ENCODE data around the gene ARHGEF7. TPM values are rescaled to one million over a fixed set of nuclear protein-coding genes. Genes with fewer than 3 reads are reported as not detected.

Gene ARHGEF7
- total RNA-seq, 1 experiment from 2014 or later, result 46.2 TPM

DNA sequence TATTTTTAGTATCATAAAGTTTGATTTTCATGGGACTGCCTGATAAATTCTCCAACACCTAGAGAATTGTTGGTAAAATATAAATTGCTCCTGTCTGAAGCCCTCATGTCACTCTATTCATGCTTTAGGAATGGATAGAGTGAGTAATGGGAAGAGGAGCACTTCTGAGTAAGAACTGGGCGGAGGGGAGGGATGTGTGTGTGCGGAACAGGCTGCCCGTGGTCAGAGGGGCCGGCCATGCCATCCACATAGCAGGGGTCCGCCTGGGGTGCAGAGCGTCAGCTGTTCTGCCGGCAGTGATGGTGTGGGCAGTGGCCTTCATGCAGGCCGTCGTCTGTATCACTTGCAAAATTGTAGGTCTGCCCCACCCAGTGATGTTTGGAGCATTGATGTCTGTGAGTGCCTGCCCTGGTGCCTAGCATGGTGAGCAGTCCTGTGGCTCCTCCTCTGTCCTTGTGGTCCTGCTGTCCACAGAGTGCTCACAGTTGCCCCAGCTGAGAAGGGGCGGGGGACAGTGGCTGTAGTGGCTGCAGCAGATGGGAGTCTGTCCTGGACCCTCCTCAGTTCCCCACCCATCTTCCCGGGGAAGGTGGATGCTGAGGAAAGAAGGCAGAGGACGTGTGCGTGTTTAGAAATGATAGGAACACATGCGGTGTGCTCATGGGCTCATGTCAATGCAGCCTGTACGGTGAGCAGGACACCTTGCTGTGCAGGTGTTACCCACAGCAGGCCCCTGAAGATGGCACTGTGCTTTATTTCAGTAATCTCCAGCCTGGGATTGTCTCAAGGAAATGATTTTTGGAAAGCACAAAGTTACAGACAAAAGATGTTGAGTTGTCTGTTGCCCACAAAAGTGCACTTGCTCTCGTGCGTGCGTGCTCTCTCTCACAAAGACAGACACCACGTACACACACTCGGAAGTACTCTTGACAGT lies 155.9 kb downstream of the ARHGEF7 start:
- BruUV-seq (replicated peaks), result no TSS peak

More for the DNA sequence above, 155.9 kb downstream of the ARHGEF7 start:
- no peak for TF ChIP-seq CEBPB (IDR thresholded peaks at IDR 0.05; ENCODE audit: low read depth)
- TF ChIP-seq POLR2A (IDR thresholded peaks at IDR 0.05; ENCODE audit: borderline replicate concordance, extremely low read depth, insufficient read depth, insufficient read length), result no peak
- no peak for TF ChIP-seq ZNF274 (IDR thresholded peaks at IDR 0.05; ENCODE audit: low read depth, low read length)
- no peak for TF ChIP-seq EZH2 (IDR thresholded peaks at IDR 0.05)
- no peak for TF ChIP-seq RAD21 (IDR thresholded peaks at IDR 0.05; ENCODE audit: low read depth)
- no peak for TF ChIP-seq SIN3A (IDR thresholded peaks at IDR 0.05; ENCODE audit: low read depth)
- no peak for TF ChIP-seq REST (IDR thresholded peaks at IDR 0.05; ENCODE audit: low read depth)
- no peak for TF ChIP-seq POLR2AphosphoS5 (IDR thresholded peaks at IDR 0.05; ENCODE audit: low read depth, low read length)
- no peak for TF ChIP-seq FOSL1 (IDR thresholded peaks at IDR 0.05; ENCODE audit: low read depth)
- TF ChIP-seq, protein P1, sequence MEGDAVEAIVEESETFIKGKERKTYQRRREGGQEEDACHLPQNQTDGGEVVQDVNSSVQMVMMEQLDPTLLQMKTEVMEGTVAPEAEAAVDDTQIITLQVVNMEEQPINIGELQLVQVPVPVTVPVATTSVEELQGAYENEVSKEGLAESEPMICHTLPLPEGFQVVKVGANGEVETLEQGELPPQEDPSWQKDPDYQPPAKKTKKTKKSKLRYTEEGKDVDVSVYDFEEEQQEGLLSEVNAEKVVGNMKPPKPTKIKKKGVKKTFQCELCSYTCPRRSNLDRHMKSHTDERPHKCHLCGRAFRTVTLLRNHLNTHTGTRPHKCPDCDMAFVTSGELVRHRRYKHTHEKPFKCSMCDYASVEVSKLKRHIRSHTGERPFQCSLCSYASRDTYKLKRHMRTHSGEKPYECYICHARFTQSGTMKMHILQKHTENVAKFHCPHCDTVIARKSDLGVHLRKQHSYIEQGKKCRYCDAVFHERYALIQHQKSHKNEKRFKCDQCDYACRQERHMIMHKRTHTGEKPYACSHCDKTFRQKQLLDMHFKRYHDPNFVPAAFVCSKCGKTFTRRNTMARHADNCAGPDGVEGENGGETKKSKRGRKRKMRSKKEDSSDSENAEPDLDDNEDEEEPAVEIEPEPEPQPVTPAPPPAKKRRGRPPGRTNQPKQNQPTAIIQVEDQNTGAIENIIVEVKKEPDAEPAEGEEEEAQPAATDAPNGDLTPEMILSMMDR (IDR thresholded peaks at IDR 0.05 in 2 of 3, conservative IDR thresholded peaks at IDR 0.05 in 1 of 3; ENCODE audit: borderline replicate concordance in 1 of 3, insufficient read depth in 1 of 3, low read depth in 2 of 3, low read length in 2 of 3), result no peak
- no peak for TF ChIP-seq EZH2phosphoT487 (IDR thresholded peaks at IDR 0.05; ENCODE audit: borderline replicate concordance)
- TF ChIP-seq, protein P2, sequence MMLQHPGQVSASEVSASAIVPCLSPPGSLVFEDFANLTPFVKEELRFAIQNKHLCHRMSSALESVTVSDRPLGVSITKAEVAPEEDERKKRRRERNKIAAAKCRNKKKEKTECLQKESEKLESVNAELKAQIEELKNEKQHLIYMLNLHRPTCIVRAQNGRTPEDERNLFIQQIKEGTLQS (IDR thresholded peaks at IDR 0.05), result no peak
- no peak for TF ChIP-seq ELF1 (IDR thresholded peaks at IDR 0.05; ENCODE audit: borderline replicate concordance, low read depth)
- TF ChIP-seq SP1 (IDR thresholded peaks at IDR 0.05; ENCODE audit: low read depth), result no peak
- TF ChIP-seq CBX3 (IDR thresholded peaks at IDR 0.05; ENCODE audit: low read depth), result no peak
- TF ChIP-seq SRF (IDR thresholded peaks at IDR 0.05; ENCODE audit: low read depth), result no peak
- no peak for TF ChIP-seq ZFX (IDR thresholded peaks at IDR 0.05)
- no peaks in the 10 kb centered on the region for H4K20me1 ChIP-seq (ENCODE audit: insufficient read depth)
- H3K79me2 ChIP-seq (ENCODE audit: insufficient read depth, low read length), result no peaks in the 10 kb centered on the region
- intact Hi-C loops (cut with micrococcal nuclease), result no loop called here
- H3K4me3 ChIP-seq (replicated peaks in 1 of 2; ENCODE audit: low read depth in 1 of 2, low read length in 2 of 2), result no peak overlapping the region
- no peak for DNase-seq (ENCODE audit: low read depth, low spot score)
- no peak overlapping the region for H3K9ac ChIP-seq (ENCODE audit: low read length)
- H3K9me2 ChIP-seq (ENCODE audit: insufficient read depth), result no peaks in the 10 kb centered on the region
- H2AFZ ChIP-seq (ENCODE audit: low read depth, low read length, poor library complexity, severe bottlenecking), result no peak overlapping the region
- H3K27me3 ChIP-seq (ENCODE audit: insufficient read depth, low read length), result no peaks in the 10 kb centered on the region
- no peaks in the 10 kb centered on the region for H3K9me3 ChIP-seq (ENCODE audit: control insufficient read depth in 1 of 2, insufficient read depth in 1 of 2, low read depth in 1 of 2, low read length in 2 of 2)
- H3K4me2 ChIP-seq (ENCODE audit: low read length), result no peak overlapping the region
- RAD21 ChIA-PET (ENCODE audit: low non-redundant PET in 1 of 2, low total read pairs in 2 of 2, uncharacterized antibody in 2 of 2, unreplicated experiment in 2 of 2), result no interaction called here
- no peak overlapping the region for H3K27ac ChIP-seq (ENCODE audit: low read depth, low read length)
- no peaks in the 10 kb centered on the region for H3K4me1 ChIP-seq (ENCODE audit: control insufficient read depth in 1 of 2, insufficient read depth in 2 of 2, low read length in 2 of 2)
- H3K36me3 ChIP-seq (ENCODE audit: control insufficient read depth in 1 of 2, insufficient read depth in 2 of 2, low read length in 2 of 2), result peaks cover 9 to 37% of the 10 kb centered on the region in 2 experiments
- ATAC-seq, result no peak
- CTCF ChIA-PET, result no interaction called here
- POLR2A ChIA-PET, result no interaction called here
